Measurements from ENCODE around the gene CDKAL1.

The CDKAL1 gene

DNA sequence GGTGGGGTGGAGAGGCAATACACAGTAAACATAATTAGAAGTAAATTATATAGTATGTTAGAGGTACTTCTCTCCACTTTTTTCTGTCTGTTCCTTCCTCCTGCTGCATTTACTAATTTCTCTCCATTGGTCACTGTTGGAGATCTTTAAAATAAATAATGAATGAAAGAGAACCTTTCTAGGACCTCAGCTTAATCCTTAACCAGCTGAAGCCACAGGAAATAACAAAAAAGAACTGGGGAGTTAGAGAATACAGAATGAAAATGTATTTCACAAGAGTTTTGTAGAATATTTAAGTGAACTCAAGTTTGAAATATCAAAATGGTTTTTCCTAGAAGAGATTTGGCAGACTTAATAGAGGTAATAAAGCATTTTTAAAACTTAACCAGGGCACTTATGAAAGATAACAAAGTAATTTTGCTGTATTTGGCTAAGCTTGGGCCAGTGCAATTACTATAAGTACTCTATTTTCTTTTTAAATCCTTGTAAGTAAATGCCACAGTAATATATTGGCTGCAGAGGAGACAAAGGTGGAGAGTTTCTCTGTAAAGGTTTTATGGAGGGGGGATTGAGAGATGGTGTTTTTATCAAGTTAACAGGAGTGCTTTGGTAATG lies 405.0 kb downstream of the CDKAL1 start:
- no peak for DNase-seq

DNA sequence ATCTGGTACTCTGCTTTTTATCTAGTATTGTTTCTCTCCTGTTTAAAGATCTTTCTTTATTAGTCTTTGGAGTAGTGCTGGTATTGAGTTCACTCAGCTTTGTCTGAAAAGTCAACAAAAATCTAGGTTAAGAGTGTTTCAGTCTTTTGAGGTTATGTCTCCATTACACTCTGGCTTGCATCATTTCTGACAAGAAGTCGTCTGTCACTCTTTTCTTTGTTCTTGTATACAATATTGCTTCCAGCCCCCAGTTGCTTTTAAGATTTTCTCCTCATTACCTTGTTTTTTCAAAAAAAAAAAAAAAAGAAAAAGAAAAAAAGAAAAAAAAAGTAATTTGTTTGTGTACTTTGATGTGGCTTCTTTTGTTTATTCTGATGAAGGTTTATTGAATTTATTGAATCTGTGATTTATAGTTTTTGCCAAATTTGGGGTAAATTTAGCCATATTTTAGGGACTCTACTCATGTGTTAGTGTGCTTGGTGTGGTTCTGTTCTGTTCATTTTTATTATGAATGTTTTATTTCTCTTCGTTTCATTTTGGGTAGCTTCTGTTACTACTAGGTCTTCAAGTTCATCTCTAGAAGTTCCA lies 408.9 kb downstream of the CDKAL1 start:
- DNase-seq, result no peak

DNA sequence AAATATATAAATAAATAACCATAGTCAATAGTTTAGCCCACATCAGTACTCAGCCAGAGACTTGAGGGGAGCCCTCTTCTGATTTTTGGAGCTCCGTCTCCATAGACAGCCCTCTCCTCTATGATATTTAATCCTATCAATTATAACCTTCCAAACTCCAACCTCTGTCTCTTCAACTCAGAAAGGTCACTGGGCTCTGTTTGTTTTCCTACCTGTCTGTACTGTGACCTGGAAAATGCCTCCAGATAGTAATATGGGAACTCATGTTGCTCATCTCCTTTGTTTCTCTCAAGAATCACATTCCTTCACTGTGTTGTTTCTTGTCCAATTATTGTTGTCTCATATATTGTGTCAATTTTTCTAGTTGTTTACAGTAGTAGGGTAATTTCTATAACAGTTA lies 409.7 kb downstream of the CDKAL1 start:
- DNase-seq, result no peak

DNA sequence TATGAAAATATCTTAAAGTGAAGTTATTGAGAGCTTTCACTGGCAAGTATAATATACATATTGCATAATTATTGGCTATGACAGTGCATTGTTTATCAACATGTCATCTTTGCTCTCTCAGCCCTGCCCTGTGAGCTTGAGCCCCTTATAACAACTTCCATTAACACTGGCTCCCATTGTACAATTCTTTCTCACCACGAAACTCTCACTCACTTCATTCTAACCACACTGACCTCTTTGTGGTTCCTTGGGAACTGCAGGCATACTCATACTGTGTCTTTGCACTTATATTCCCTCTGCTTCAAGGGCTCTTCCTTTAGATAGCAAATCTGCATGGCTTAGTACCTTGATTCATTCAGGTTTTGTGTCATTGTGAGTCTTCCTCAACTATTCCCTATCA lies 411.8 kb downstream of the CDKAL1 start:
- DNase-seq, result no peak

DNA sequence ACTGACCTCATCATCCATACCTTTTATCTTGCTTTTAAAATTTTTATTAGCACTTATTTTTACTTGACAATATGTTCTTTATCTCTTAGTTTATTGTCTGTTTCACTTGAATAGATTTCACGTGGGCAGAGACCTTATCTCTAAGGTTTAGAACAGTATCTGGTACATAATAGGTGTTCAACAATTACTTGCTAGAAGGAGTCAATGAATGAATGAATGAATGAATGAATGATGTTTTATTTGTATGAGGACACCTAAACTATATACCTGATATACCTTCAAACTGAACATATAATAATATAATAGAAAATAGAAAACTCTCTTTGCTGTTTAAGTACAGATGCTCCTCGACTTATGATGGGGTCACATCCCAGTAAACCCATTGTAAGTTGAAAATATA lies 412.6 kb downstream of the CDKAL1 start:
- no peak for DNase-seq

DNA sequence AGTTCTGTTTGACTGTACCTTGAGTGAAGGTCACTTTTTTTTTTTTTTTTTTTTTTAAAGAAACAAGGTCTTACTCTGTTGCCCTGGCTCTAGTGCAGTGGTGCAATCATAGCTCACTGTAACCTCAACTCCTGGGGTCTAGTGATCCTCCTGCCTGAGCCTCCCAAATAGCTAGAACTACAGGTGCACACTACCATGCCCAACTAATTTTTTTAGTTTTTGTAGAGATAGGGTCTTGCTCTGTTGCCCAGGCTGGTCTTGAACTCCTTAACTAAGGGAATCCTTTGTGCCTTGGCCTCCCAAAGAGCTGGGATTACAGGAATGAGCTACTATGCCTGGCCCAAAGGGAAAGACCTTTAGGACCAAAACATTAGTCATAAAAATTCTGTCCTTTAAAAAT lies 413.7 kb downstream of the CDKAL1 start:
- DNase-seq, result no peak

DNA sequence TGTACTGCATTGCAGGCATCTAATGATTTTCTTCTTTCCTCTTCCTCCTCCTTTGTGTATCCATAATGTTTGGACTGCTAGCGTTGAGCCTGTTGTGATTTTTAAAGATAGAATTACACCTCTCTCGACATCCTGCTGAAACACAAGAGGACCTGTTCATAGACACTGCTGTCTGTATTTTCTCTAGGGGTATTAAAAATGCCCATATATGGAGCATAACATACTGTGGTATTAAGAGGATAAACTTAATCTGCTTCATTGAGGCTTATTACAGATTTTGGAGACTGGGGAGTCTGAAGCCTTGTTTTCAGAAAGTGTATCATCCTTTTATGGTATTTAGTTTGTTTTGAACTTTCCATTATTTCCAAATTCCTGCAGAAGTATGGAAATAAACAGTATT lies 414.3 kb downstream of the CDKAL1 start:
- no peak for DNase-seq

GRCh38 chr6:20949138-20949537 lies 414.9 kb downstream of the CDKAL1 start:
- no peak for DNase-seq

DNA sequence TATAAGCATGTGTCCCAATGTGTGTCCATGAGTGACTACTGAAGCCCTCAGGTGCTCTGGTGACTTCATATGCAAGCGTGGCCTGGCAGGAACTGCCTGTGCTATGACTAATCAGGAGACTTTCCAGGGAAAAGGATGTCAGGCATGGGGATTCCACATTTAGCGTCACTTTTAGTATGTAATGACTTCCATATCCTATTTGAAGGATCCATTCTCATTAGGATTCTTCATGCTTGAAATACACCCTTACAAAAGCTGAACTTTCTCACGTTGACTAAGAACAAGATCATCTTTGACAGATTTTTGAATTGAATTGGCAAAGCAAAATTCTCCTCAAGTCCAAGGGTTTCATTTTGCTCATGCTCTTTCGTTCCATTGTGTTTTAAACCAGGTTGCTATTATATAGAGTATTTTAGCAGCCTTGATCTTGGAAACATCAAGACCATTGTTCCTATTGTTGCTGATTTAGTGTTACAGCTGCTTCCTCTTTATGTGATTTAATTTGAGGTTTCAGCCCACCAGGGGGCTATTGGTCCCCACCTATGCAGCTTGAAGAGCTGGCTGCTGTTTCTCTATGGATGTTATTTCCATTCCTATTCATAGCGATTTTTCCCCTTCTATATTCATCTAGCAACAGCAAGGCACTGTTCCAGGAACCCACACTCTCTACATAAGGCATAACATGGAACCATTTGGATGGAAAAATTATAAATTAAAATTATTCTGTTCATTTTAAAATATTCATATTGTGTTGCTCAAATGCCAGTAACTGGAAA lies 418.6 kb downstream of the CDKAL1 start:
- DNase-seq, result no peak

GRCh38 chr6:20954315-20954714 lies 420.1 kb downstream of the CDKAL1 start:
- no peak for DNase-seq

GRCh38 chr6:20955131-20955530 lies 420.9 kb downstream of the CDKAL1 start:
- no peak for DNase-seq

DNA sequence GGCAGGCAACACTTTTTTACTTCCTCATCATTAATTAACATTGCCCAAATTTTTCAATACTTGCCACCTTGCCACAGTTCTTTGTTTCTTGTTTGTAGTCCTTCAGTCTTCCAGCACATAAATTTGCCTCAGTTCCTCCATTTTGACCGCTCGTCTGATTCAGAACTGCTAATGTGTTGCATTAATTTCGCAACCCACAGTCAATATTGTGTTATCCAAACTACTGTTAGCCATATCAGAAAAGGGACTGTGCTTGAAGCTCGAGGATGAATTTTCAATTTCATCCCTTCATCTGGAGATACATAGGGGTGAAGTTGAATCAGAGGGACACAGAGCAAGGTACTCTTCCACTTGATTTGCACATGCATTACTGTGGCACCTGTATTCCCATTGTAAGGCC lies 421.5 kb downstream of the CDKAL1 start:
- DNase-seq, result no peak

GRCh38 chr6:20960067-20960466 lies 425.8 kb downstream of the CDKAL1 start:
- DNase-seq, result no peak

DNA sequence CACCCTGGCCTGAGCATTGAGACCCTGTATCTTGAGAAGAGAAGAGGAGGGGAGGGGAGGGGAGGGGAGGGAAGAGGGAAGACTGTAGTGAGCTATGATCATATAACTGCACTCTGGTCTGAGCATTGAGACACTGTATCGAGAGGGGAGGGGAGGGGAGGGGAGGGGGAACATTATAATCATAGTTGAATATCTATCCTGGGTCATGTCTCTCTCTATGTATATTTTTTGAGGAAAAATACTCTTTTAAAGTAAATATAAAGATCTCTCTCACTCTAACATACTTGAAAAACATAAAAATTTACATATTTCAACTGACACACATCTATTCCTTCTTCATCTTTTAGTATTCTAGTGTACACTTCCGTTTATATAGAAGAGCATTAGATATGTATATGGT lies 431.0 kb downstream of the CDKAL1 start:
- no peak for DNase-seq

DNA sequence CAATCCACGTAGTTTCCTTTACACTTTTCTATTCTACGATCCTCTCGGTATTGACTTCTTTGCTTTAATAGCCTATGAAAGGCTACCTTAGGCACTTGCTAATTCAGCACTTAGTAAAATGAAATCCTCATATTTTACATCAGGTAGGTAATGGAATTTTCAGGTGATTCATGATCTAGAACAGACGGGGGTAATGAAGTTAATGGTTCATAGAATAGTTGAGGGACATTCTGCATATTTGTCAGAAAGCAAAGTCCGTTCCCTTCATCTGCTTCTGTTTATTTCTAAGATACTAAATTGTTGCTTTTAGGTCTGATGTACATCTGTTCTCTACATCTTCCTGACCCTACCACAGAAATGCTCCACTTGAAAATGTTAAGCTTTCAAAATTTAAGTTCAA lies 431.7 kb downstream of the CDKAL1 start:
- no peak for DNase-seq

DNA sequence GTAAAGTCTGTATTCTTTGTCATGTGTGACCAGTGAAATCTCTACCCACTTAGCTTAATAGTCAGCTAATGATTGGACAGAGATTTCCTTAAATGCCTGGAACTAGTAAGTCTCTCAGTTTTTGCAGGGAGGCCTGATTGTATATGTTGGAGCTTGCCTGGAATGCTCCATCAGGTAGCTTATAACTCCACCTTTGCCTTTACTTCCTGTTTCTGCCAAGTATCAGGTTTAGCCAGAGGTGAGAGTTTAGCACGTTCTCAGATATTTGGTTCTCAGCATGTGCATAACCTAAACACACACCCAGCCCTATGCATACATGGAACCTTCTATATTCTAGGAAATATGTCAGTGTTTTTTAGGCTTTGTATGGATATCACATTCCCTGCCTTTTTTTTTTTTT lies 435.3 kb downstream of the CDKAL1 start:
- no peak for DNase-seq

DNA sequence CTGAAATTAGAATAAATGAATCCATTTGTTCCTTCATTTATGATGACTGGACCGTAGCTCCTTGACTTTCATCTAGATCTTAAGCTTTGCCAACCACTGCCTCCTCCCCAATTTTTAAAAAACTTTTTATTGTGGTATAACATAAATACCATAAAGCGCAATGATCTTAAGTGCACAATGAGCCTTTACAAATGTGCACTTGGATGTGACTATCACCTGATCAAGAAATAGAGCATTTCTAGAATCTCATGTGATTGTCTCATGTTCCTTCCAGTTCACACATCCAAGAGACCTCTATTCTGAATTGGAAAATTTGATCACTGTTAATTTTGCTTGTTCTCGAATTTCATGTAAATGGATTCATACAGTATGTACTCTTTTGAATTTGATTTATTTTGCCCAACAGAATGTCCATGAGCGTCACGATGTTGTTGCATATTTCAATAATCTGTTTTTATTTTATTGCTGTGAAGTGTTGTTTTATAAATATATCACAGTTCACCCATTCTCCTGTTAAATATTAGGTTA lies 442.2 kb downstream of the CDKAL1 start:
- DNase-seq, result no peak

GRCh38 chr6:20978151-20978614 lies 443.9 kb downstream of the CDKAL1 start:
- DNase-seq, result no peak

DNA sequence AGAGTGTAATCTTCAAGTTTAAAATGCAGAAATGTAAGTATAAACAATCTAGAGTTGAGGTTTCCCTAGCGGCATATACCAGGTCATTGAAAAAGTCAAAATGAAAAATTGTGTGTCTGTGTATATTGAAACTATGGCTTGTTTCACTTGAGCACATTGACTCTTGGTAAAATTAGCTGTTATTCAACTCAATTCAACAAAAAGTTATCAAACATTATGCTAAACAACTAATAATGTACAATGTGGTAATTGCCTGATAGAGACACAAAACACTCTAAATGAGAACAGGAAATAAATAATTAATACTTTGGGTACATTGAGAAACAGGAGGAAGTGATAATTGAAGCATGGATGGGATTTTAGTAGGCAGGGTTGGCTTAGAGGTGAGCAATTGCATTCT lies 444.8 kb downstream of the CDKAL1 start:
- DNase-seq, result no peak

DNA sequence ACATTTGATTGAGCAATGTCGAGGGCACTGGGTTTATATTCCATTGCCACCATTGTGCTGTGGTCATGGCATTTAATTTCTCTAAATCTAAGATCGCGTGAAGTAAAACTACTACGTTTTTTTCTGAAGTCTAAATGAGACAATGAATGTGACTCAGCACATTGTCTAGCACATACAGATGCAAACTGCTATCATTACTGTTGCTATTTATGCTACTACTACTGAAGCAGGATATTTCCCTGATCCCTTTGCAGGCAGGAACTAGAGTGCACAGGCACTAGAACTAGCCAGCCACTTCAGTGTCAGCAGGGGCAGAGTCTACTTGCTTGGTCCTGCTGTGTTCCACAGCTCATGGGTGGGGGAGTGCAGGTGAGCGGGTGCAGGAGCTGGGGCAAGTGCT lies 449.7 kb downstream of the CDKAL1 start:
- no peak for DNase-seq

DNA sequence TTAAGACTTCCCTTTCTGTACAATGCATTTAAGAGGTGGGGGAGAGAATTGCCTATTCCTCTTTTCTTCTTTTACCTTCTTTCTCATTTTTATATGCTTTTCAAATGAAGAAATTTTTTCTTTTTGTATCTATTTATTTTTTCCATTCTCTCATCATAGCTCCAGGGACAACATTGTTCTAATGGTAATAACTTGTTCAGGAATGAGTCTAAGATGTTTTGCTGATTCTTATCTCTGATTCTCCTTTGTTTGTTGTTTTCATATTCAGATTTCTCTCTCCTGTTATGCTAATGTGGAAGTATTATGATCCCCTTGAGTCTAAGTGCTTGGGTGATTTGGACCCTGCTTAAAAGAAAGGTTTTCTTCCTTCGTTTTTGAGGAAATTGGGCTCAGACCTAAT lies 451.6 kb downstream of the CDKAL1 start:
- DNase-seq, result no peak

DNA sequence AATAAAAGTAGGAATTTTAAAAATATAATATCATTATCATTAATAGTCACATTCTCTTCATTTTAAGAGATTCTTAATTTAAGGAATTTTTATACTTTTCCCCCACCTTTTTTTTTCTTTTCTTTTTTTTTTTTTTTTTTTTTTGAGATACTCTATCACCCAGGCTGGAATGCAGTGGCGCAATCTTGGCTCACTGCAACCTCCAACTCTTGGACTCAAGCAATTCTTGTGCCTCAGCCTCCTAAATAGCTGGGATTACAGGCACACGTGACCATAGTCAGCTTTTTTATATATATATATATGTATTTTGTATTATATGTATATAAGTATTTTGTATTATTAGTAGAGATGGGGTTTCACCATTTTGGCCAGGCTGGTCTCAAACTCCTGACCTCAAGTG lies 457.7 kb downstream of the CDKAL1 start:
- DNase-seq, result no peak

GRCh38 chr6:20996099-20996498 lies 461.8 kb downstream of the CDKAL1 start:
- DNase-seq, result no peak

DNA sequence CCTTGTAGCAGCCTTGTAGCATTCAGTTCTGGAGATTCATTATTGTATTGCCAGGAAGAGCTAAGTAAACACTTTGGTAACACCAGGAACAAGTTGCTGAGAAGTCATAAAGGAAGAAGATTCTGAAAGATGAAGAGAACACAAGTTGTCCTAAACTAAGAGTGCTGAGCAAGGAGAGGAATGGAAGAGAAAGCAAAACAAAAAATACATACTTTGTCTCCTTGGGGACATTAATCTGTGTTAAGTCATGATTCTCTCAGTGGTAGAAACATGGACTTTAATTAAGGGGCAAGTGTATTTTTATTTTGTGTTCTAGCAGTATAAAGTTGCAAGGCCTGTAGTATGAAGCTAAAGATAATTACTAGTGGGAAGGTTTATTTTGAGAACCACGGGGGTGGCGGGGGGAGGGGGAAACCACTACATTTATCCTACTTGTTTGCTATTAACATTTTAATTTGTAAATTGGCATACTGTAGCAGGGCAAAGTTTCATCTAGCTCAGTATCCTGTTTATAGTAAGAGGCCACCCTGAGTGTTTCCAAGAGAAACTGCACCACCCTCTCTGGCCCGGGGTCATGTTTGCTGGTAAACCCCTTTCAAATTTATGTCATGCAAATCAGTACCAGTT lies 463.0 kb downstream of the CDKAL1 start:
- DNase-seq, result no peak

All from activated CD4-positive, alpha-beta T cell treated with anti-CD3 and anti-CD28 coated beads, Interleukin-2, amount 50 U/mL, for 4 hours (primary cell).